ENCODE results near the gene PMFBP1.
"Not testable (repeated sequence)": the region's sequence is repeated elsewhere in the genome, so short reads cannot be mapped to it uniquely, and the experiment has no call there.

The PMFBP1 gene

DNA sequence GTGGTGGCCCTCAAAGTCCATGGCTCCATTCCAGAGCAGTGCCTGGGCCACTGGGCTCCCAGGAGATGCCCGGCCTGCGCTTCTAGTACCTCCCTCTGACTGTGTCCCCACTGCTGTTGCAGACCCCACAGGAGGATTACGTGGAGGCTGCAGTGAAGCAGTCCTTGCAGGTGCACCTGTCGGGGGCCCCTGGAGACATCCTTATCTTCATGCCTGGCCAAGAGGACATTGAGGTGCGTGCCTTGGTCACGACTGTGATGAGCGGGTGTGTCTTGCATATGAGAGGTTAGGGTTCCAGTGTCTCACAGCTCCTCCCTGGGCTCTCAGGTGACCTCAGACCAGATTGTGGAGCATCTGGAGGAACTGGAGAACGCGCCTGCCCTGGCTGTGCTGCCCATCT lies 67.0 kb downstream of the PMFBP1 start:
- no peak for DNase-seq

DNA sequence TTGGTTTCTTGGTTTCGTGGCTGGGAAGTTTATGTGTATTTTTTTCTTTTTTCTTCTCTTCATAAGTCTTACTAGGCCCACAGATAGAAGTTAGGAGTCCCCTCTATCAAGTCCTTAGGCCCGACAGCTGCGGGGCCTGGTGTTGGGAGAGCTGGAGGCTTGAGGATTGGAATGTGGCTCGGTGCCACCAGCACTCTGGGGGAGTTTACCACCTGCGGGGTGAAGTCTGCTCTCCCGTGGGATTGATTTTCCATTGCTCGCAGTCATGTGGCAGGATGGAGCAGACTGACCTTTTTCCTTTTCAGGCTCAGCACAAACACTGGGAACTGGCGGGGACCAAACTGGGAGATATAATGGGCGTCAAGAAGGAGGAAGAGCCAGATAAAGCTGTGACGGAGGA lies 70.8 kb downstream of the PMFBP1 start:
- DNase-seq = no peak

DNA sequence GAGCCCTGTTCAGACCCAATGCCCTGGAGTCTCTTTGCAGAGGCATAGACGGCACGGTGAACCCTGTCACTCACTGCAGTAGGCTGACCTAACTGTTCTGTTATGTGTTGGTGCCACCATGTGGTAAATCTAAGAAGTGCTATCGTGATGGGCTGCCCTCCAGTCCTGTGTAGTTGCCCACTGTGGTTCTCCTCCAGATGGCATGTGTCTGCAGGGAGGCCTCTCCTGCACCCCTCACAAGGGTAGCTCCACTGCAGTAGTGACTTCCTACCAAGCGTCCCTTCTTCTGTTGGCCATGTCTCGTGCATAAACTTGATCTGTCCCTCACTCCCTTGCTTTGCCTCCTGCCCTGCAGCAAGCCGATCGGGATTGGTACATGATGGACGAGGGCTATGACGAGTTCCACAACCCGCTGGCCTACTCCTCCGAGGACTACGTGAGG lies 72.6 kb downstream of the PMFBP1 start:
- no peak for DNase-seq

DNA sequence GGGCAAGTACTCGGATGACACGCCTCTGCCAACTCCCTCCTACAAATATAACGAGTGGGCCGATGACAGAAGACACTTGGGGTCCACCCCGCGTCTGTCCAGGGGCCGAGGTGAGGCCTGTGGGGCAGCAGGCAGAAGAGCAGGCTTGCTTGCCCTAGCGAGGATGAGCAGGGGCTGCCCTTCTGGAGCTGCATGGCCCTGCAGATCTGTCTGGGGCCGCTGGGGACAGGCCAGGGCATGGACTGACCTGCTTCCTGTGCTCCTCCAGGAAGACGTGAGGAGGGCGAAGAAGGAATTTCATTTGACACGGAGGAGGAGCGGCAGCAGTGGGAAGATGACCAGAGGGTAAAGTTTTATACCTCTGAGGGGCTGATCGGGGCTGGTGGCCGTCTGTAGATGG lies 73.0 kb downstream of the PMFBP1 start:
- DNase-seq = no peak

GRCh38 chr16:72094266-72094610 lies 77.7 kb downstream of the PMFBP1 start:
- no peak for DNase-seq

GRCh38 chr16:72093448-72094265 lies 78.3 kb downstream of the PMFBP1 start, which contains the start of the genes DHX38 and TXNL4B:
Gene DHX38 (plus strand): TSS chr16:72093847. CDS start chr16:72096158, 2,311 bp downstream.
Gene TXNL4B (minus strand): TSS chr16:72093620. CDS start chr16:72090749, 2,871 bp downstream.
- peak; percentile 86 for DNase-seq

DNA sequence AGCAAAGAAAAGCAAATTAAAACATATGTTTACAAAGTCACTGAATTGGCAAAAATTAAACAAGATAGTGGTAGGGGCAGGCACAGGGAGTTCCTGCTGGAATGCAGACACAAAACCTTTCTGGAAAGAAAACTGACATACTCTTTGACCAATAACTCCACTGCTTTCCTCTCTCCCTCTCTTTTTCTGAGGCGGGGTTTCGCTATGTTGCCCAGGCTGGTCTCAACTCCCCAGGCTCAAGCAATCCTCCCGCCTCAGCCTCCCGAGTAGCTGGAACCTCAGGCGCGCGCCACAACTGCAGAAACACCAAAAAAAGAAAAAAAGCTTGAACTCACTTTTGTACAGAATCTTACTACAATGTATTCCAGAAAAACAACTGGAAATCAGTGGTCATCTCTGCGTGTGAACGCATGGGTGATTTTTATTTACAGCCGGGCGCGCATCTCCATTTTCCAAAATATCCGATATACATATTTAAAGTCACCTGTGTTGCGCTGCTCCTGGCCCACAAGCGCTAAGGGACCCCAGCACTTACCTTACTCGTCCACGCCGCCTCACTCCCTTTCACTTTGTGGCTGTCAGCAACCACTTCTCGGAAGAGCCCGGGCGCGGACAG lies 79.0 kb downstream of the PMFBP1 start:
- no peak for DNase-seq

- DNase-seq = no peak
Observed at GRCh38 chr16:72091217-72091616, 80.7 kb downstream of the PMFBP1 start.

GRCh38 chr16:72085002-72085401 lies 87.0 kb downstream of the PMFBP1 start:
- no peak for DNase-seq

GRCh38 chr16:72084445-72084844 lies 87.5 kb downstream of the PMFBP1 start:
- DNase-seq = no peak

- DNase-seq = no peak
Observed at GRCh38 chr16:72083778-72084404, 88.1 kb downstream of the PMFBP1 start.

GRCh38 chr16:72076991-72077706 lies 94.8 kb downstream of the PMFBP1 start:
- DNase-seq = not testable (repeated sequence)

DNA sequence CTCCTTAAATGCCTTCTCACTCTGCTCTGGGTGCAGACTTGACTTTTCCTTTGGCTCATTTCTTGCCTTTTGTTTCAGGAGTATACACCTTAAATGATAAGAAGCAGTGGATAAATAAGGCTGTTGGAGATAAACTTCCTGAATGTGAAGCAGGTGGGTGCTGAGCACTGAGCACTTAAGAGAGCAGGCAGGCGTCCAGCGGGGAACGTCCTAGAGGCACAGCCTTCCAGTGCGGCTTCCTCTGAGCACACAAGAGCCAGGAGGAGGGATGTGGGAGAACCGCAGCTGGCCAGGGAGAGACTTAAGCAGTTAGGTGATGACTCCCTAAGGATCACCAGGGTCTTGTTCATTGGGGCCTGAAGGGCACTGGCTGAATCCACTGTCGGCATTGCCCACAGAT lies 96.9 kb downstream of the PMFBP1 start:
- DNase-seq = not testable (repeated sequence)

DNA sequence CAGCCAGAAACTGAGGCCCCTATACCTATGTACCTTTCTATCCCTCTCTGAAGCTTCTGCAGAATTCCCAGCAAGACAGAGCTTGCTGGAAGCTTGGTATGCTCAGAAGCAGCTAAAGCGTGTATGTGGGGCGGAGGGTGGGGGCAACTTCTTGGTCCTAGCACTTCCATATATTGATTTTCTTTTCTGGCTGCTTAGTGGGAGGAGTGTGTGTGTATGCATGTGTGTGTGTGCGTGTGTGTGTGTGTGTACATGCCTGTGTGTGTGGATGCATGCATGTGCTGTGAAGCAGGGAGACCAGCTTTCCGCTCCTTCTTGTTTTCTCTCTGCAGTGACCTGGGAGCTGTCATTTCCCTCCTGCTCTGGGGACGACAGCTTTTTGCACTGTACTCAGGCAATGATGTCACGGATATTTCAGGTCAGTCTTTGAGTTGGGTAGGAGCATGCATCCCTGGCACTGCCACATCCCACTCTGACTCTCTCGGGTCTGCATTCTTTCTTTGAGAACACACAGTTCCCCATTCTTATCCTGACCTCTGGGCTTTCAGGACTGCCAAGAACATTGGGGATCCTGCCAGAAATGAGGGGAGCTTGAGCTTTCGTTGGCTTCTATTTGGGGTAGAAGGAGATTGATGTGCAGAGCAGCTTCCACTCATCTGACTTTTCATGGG lies 98.3 kb downstream of the PMFBP1 start:
- no peak for DNase-seq

GRCh38 chr16:72072514-72073342 lies 99.2 kb downstream of the PMFBP1 start:
- no peak for DNase-seq

Data from activated CD4-positive, alpha-beta T cell treated with anti-CD3 and anti-CD28 coated beads for 1 hour (primary cell).